22Rv1 (cell line): ENCODE data around the gene CDC34.

ENCODE experiments used
- H3K27ac ChIP-seq: fragments of 450-650 bp; 2 replicates; pipeline ENCODE4 v1.5.1; 2017
- CTCF ChIP-seq: fragments of 450-650 bp; IDR thresholded peaks from 2 replicates; pipeline ENCODE4 v1.5.1; 2017; ENCODE audit warnings: mild to moderate bottlenecking
- ZFX ChIP-seq: fragments of 450-650 bp; IDR thresholded peaks from 2 replicates; pipeline ENCODE4 v1.6.1; 2017; ENCODE audit warnings: antibody characterized with exemption, borderline replicate concordance

CDC34 gene

GRCh38 chr19:510606-511100, 20.9 kb upstream of the CDC34 start:
- H3K27ac ChIP-seq: no peak overlapping the region
- TF ChIP-seq CTCF (peak; percentile 96), ZFX (no peak)

GRCh38 chr19:511101-511851, 20.3 kb upstream of the CDC34 start:
- TF ChIP-seq CTCF: no peak
- TF ChIP-seq ZFX: no peak
- H3K27ac ChIP-seq: no peak overlapping the region

GRCh38 chr19:512547-513365, 18.8 kb upstream of the CDC34 start:
- no peak overlapping the region for H3K27ac ChIP-seq
- no peak for TF ChIP-seq ZFX
- no peak for TF ChIP-seq CTCF

- TF ChIP-seq ZFX (no peak), CTCF (no peak)
- H3K27ac ChIP-seq: no peak overlapping the region
Measured at GRCh38 chr19:513368-514165, 18.0 kb upstream of the CDC34 start.

- no peak overlapping the region for H3K27ac ChIP-seq
- TF ChIP-seq CTCF (no peak), ZFX (no peak)
Measured at GRCh38 chr19:514166-514663, 17.3 kb upstream of the CDC34 start.

- H3K27ac ChIP-seq: no peak overlapping the region
- TF ChIP-seq CTCF (no peak), ZFX (no peak)
Measured at GRCh38 chr19:517721-518597, 13.6 kb upstream of the CDC34 start.
